Osteocyte (in vitro differentiated cells): ENCODE measurements around the gene ZNF8. TPM values are rescaled to one million over a fixed set of nuclear protein-coding genes. Genes with fewer than 3 reads are reported as not detected.

Experiments used
- DNase-seq: peaks from one replicate; pipeline ENCODE4 v3.0.0; 2021; ENCODE audit warnings: mixed read lengths; ENCODE audit not compliant: unreplicated experiment; ENCODE audit errors: extremely low spot score
- H3K27ac Mint-ChIP-seq: one replicate; pipeline ENCODE4 v1.8.0; 2021; ENCODE audit warnings: mild to moderate bottlenecking, mixed read lengths; ENCODE audit not compliant: unreplicated experiment
- H3K27me3 Mint-ChIP-seq: one replicate; pipeline ENCODE4 v1.8.0; 2021; ENCODE audit warnings: mixed read lengths; ENCODE audit not compliant: unreplicated experiment
- H3K36me3 Mint-ChIP-seq: one replicate; pipeline ENCODE4 v1.8.0; 2021; ENCODE audit warnings: mixed read lengths; ENCODE audit not compliant: unreplicated experiment
- H3K4me1 Mint-ChIP-seq: one replicate; pipeline ENCODE4 v1.8.0; 2021; ENCODE audit warnings: mixed read lengths; ENCODE audit not compliant: unreplicated experiment
- H3K4me3 Mint-ChIP-seq: one replicate; pipeline ENCODE4 v1.8.0; 2021; ENCODE audit warnings: mild to moderate bottlenecking, moderate library complexity, mixed read lengths; ENCODE audit not compliant: unreplicated experiment
- H3K9me3 Mint-ChIP-seq: one replicate; pipeline ENCODE4 v1.8.0; 2021; ENCODE audit warnings: mixed read lengths; ENCODE audit not compliant: unreplicated experiment
- total RNA-seq: library from RNA; stranded (reverse); gene quantifications from 2 replicates; pipeline ENCODE4 v1.2.1, GENCODE V29; 2021
- TF ChIP-seq, protein P1 (sequence below): fragments of 200-600 bp; sonication (generic); IDR thresholded peaks from 2 replicates; pipeline ENCODE4 v1.5.0; 2021; ENCODE audit warnings: antibody characterized with exemption, mild to moderate bottlenecking, moderate library complexity

The ZNF8 gene
- total RNA-seq, 1 donor from 2014 or later, result 10.7 TPM

GRCh38 chr19:58277748-58278540 lies 811 bp upstream of the ZNF8 start:
- H3K36me3 Mint-ChIP-seq, result peaks cover 34% of the 10 kb centered on the region
- no peaks in the 10 kb centered on the region for H3K27me3 Mint-ChIP-seq
- H3K4me1 Mint-ChIP-seq, result peaks cover 26% of the 10 kb centered on the region
- no peak for DNase-seq
- peaks cover 6% of the 10 kb centered on the region for H3K9me3 Mint-ChIP-seq
- peak overlapping the region; percentile 96 for H3K27ac Mint-ChIP-seq
- H3K4me3 Mint-ChIP-seq, result peak overlapping the region; percentile 86
- TF ChIP-seq, protein P1, sequence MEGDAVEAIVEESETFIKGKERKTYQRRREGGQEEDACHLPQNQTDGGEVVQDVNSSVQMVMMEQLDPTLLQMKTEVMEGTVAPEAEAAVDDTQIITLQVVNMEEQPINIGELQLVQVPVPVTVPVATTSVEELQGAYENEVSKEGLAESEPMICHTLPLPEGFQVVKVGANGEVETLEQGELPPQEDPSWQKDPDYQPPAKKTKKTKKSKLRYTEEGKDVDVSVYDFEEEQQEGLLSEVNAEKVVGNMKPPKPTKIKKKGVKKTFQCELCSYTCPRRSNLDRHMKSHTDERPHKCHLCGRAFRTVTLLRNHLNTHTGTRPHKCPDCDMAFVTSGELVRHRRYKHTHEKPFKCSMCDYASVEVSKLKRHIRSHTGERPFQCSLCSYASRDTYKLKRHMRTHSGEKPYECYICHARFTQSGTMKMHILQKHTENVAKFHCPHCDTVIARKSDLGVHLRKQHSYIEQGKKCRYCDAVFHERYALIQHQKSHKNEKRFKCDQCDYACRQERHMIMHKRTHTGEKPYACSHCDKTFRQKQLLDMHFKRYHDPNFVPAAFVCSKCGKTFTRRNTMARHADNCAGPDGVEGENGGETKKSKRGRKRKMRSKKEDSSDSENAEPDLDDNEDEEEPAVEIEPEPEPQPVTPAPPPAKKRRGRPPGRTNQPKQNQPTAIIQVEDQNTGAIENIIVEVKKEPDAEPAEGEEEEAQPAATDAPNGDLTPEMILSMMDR, result no peak

DNA sequence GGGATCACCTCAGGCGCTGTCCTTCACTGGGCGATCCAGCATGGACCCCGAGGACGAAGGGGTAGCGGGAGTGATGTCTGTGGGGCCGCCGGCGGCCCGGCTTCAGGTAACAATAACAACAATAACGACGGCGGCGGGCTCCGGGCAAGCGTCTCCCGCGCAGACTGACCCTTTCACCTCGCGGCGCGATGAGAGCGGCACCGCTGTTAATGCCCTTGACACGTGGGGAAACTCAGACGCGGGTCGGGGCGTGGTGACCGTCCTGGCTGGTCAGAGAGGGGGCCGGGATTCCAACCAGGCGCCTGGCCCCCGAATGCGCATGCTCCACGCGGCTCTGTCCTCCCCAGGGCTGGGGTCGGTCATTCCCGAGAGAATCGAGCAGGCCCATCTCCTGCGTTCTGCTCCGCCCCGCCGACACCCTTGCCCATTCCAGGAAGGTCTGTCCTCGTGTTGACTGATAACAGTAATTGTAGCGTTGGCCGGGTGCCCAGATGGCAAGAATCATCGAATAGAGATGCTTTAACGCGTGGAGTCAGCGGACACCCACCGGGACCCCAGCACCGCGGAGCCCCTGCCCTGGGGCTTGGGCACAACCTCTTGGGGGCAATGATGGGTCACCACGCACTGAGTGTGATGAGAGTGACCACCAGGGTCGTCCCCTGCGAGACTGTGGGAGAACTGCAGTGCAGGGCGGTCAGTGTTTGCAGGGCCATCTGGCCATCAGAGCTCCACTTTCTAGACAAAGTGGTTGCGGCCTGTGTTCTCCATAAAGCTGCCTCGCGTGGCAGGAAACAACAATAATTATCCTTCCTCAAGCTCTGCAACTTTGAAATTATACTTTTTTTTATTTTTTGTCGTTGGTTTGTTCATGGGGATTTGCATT lies 528 bp downstream of the ZNF8 start:
- TF ChIP-seq, protein P1, result no peak
- H3K9me3 Mint-ChIP-seq, result peaks cover 6% of the 10 kb centered on the region
- no peaks in the 10 kb centered on the region for H3K27me3 Mint-ChIP-seq

GRCh38 chr19:58279925-58280316 lies 1.2 kb downstream of the ZNF8 start:
- TF ChIP-seq, protein P1, result no peak
- peaks cover 26% of the 10 kb centered on the region for H3K4me1 Mint-ChIP-seq
- peak overlapping the region; percentile 96 for H3K27ac Mint-ChIP-seq
- DNase-seq, result no peak
- peaks cover 31% of the 10 kb centered on the region for H3K36me3 Mint-ChIP-seq
- H3K4me3 Mint-ChIP-seq, result peak overlapping the region; percentile 86
- H3K27me3 Mint-ChIP-seq, result no peaks in the 10 kb centered on the region
- H3K9me3 Mint-ChIP-seq, result peaks cover 3% of the 10 kb centered on the region

More for the DNA sequence above, 528 bp downstream of the ZNF8 start:
- Mint-ChIP-seq H3K4me3 (peak overlapping the region; percentile 86), H3K27ac (peak overlapping the region; percentile 96), H3K4me1 (peaks cover 26% of the 10 kb centered on the region), H3K36me3 (peaks cover 34% of the 10 kb centered on the region)
- DNase-seq, result peak; percentile 89

- H3K9me3 Mint-ChIP-seq, result no peaks in the 10 kb centered on the region
- no peak overlapping the region for H3K4me3 Mint-ChIP-seq
- peaks cover 50% of the 10 kb centered on the region for H3K36me3 Mint-ChIP-seq
- TF ChIP-seq, protein P1, result no peak
- no peak for DNase-seq
- H3K27me3 Mint-ChIP-seq, result no peaks in the 10 kb centered on the region
- peaks cover 16% of the 10 kb centered on the region for H3K4me1 Mint-ChIP-seq
- H3K27ac Mint-ChIP-seq, result no peak overlapping the region
Measured at GRCh38 chr19:58284199-58284598, 5.4 kb downstream of the ZNF8 start.

DNA sequence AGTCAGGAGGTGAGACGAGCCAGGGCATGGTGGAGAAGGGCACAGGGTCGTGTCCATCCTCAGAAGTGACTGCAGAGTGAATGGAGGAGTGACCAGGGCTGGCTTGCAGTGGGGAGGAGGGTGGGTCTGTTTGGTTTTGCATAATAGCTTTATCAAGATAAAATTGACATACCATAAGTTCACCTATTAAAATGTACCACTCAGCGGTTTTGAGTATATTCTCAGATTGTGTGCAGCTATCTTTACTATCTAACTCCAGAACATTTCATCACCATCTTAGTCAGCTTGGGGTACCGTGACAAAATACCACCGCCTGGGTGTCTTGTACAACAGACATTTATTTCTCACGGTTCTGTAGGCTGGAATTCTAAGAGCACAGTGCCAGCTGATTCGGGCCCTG lies 13.2 kb downstream of the ZNF8 start:
- no peak for DNase-seq
- Mint-ChIP-seq H3K4me3 (no peak overlapping the region), H3K27ac (no peak overlapping the region), H3K4me1 (no peaks in the 10 kb centered on the region), H3K36me3 (peaks cover 72% of the 10 kb centered on the region), H3K27me3 (no peaks in the 10 kb centered on the region), H3K9me3 (peaks cover 19% of the 10 kb centered on the region)
- TF ChIP-seq, protein P1, result no peak
